Choroid plexus epithelial cell (primary cell): ENCODE measurements around the gene RNU6-9.
A peak's percentile ranks its signal among the peaks of the same experiment; 100 is the strongest.

ENCODE experiments used
- DNase-seq: peaks from one replicate; pipeline ENCODE4 v3.0.0-alpha.2; 2010; ENCODE audit warnings: low read depth
- H3K4me3 ChIP-seq: 2 replicates; pipeline ENCODE4 v1.5.1; 2011; ENCODE audit warnings: low read depth, mild to moderate bottlenecking, control low read depth, low read length, moderate library complexity
- CTCF ChIP-seq: conservative IDR thresholded peaks from 2 replicates; pipeline ENCODE4 v1.5.1; 2011; ENCODE audit warnings: low read depth, mild to moderate bottlenecking, control low read depth, inconsistent platforms, low read length, moderate library complexity

The RNU6-9 gene

GRCh38 chr19:855566-856120 is 37.6 kb upstream of the RNU6-9 start:
- H3K4me3 ChIP-seq = no peak overlapping the region
- TF ChIP-seq CTCF = no peak
- no peak for DNase-seq

GRCh38 chr19:858284-858683 is 35.0 kb upstream of the RNU6-9 start:
- no peak overlapping the region for H3K4me3 ChIP-seq
- TF ChIP-seq CTCF = no peak

GRCh38 chr19:858868-859843 is 34.1 kb upstream of the RNU6-9 start, which contains the start of gene CFD:
TSS of gene CFD (plus strand) at chr19:859664. CDS start at chr19:859690, 26 bp downstream.
- DNase-seq = no peak
- TF ChIP-seq CTCF = no peak
- peak within 1 kb of the TSS; percentile 52 for H3K4me3 ChIP-seq

More at GRCh38 chr19:858284-858683, 35.0 kb upstream of the RNU6-9 start:
- no peak for DNase-seq

GRCh38 chr19:861141-861755 is 32.0 kb upstream of the RNU6-9 start:
- no peak for DNase-seq
- no peak overlapping the region for H3K4me3 ChIP-seq
- no peak for TF ChIP-seq CTCF

GRCh38 chr19:861756-862580 is 31.3 kb upstream of the RNU6-9 start:
- peak; percentile 31 for DNase-seq
- TF ChIP-seq CTCF = no peak
- no peak overlapping the region for H3K4me3 ChIP-seq

- no peak for TF ChIP-seq CTCF
- H3K4me3 ChIP-seq = no peak overlapping the region
- peak; percentile 54 for DNase-seq
These were observed 30.5 kb upstream of the RNU6-9 start for GRCh38 chr19:862581-863314.
